ENCODE data around the gene MRAS. TPM values are rescaled to one million over a fixed set of nuclear protein-coding genes. Genes with fewer than 3 reads are reported as not detected.

MRAS gene
- total RNA-seq, 1 donor from 2014 or later: 35.0 TPM

DNA sequence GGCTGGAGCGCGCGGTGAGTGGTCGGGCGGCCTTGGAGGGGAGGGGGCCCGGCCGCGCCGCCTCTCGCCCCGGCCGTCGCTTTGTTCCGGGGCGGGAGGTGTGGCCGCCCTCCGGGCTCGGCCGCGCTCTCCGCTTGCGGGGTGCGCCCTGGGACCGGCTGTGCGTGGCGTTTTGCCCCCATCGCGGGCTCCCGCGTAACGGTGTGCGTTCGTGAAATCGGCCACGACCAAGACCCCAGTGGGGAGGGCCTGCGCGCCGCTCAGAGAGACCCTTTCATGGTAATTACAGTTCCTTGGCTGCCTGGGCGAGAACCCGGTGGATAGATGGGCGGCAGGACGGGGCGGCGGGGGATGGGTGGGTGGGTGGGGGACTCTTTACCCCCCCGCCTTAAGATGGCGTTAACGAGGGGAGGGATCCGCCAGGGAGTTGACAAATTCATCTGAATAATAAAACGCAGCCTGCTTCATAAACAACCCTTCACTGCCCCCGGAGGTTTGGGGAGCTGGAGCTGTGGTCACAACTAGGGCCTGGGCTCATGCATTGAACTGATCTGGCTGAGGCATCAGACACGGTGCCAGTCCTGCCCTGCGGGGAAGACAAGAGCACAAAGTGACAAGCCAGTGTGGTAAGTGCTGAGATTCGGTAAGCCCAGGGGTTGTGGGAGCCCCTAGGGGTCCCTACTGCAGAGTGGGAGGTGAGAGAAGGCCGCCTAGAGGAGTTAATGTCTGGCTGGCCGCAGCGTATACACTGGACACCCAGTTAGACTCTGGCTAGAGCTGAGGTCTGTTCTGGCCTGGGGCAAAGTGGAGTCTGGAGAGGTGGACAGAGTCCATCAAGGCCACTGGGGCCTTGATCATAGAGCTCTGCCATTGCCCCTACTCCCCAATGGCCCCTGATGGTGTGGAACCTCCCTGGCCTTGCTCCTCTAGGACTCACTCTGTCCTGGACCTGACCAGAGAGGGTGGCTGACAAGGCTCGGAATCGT is 668 bp downstream of the MRAS start:
- DNase-seq (ENCODE audit: low read depth): no peak
- Histone ChIP-seq H3K4me3 (ENCODE audit: low read depth, low read length) (peak overlapping the region; percentile 69), H3K27me3 (ENCODE audit: control insufficient read depth, insufficient read depth, low read length) (no peaks in the 10 kb centered on the region), H3K36me3 (ENCODE audit: control insufficient read depth, insufficient read depth, low read length) (no peaks in the 10 kb centered on the region)
- no peak for TF ChIP-seq CTCF (IDR thresholded peaks at IDR 0.05; ENCODE audit: insufficient read depth, low read length, poor library complexity, severe bottlenecking)

DNA sequence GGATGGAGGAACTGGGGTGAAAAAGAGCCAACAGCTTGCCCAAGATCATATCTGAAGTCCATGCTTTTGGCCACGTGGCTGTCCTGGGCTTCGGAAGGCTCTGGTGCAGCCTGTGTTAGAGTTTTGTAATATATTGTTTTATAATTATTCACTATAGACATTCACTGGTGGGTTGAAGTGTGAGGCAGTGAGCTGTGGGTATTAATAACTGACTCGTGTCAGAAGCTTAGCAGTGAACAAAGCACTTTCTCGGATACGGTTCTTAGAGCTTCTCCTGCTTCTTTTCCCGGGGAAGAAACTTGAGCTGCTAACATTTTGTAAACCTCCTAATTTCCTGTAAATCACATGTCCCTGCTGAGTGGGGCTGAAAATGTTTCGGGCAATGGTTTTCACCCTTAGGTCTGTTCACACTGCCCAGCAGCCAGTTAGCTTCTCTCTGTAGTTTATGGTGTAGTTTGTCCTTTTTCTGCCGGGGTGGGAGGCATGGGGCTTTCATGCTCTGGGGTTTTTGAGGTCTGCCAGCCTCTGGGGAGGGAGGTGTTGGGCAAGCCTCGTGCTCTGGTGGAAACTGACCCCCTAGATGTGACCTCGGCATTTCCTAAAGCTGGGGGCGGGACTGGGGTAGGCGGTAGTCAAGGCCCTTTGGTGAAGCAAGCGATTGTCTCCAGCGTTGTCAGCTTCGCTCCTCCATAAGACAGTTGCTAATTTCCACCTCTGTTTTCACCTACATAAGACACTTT is 1.7 kb downstream of the MRAS start:
- Histone ChIP-seq H3K36me3 (ENCODE audit: control insufficient read depth, insufficient read depth, low read length) (no peaks in the 10 kb centered on the region), H3K27me3 (ENCODE audit: control insufficient read depth, insufficient read depth, low read length) (no peaks in the 10 kb centered on the region), H3K4me3 (ENCODE audit: low read depth, low read length) (no peak overlapping the region)
- TF ChIP-seq CTCF (IDR thresholded peaks at IDR 0.05; ENCODE audit: insufficient read depth, low read length, poor library complexity, severe bottlenecking): no peak
- no peak for DNase-seq (ENCODE audit: low read depth)

DNA sequence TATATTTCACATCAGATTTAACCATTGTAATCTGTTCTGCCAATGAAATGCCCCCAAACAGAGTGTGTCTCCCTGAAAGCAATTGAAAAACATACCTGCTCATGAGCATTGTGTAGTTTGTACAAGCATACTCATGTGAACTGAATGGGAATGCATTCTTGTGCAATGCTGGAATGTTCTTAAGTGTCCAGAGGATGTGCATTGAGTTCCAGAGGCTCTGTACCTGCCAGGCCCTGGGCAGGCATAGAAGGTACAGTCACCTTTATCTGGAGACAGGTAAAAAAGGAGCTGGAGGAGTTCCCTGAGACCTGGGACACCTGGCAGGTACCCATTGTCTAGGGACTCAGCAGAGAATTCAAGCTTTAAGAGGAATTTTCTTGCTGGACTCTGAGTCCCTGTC is 2.8 kb downstream of the MRAS start:
- no peak for TF ChIP-seq CTCF (IDR thresholded peaks at IDR 0.05; ENCODE audit: insufficient read depth, low read length, poor library complexity, severe bottlenecking)
- Histone ChIP-seq H3K4me3 (ENCODE audit: low read depth, low read length) (no peak overlapping the region), H3K36me3 (ENCODE audit: control insufficient read depth, insufficient read depth, low read length) (no peaks in the 10 kb centered on the region), H3K27me3 (ENCODE audit: control insufficient read depth, insufficient read depth, low read length) (no peaks in the 10 kb centered on the region)
- no peak for DNase-seq (ENCODE audit: low read depth)

DNA sequence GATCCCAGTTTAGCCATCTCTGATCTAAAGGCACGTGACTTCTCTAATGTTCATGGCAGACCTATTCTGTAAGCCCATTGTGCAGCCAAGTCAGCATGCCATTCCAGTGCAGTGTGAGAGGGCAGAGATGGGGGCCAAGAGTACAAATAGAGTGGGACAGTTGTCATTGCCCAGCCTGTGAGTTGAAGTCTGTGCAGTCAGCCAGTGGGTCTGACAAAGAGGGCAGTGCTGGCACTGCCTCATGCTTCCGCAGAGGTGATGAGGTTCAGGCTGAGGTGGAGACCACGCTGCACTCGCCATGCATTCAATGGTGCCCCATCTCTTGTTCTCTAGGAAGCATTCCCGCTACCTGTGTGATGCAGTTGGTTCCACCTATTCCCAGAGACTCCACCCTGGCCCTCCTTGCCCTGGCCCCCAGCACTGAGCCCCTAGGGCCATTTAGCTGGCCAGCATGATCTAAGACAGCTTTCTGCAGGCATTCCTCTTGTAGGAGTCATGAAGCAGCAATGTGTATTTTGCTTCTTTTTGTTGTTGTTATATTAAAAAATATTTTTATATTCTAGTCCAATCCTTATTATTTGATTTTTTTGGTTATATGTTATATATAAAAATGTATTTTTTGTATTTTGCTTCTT is 3.7 kb downstream of the MRAS start:
- Histone ChIP-seq H3K36me3 (ENCODE audit: control insufficient read depth, insufficient read depth, low read length) (no peaks in the 10 kb centered on the region), H3K4me3 (ENCODE audit: low read depth, low read length) (no peak overlapping the region), H3K27me3 (ENCODE audit: control insufficient read depth, insufficient read depth, low read length) (no peaks in the 10 kb centered on the region)
- no peak for TF ChIP-seq CTCF (IDR thresholded peaks at IDR 0.05; ENCODE audit: insufficient read depth, low read length, poor library complexity, severe bottlenecking)
- DNase-seq (ENCODE audit: low read depth): no peak

DNA sequence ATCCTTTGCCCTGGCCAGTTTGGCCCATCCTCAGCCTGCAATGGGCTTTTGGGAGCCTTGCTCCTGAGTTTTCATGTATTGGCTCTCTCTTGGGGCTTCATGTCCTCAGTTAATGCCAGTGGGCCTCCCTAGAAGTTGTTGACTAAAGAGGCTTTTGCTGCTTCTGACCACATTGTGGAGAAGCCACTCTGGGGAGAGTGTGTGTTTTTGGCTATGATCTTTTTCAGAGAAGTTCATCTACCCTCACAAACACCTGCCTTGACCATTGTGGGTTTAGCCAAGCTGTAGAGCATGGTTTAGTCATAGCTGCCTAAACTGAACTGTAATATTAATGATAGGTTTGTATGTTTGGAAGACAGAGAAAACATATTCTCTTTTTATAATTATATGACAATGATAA is 6.0 kb downstream of the MRAS start:
- no peak for DNase-seq (ENCODE audit: low read depth)
- Histone ChIP-seq H3K4me3 (ENCODE audit: low read depth, low read length) (no peak overlapping the region), H3K27me3 (ENCODE audit: control insufficient read depth, insufficient read depth, low read length) (no peaks in the 10 kb centered on the region), H3K36me3 (ENCODE audit: control insufficient read depth, insufficient read depth, low read length) (no peaks in the 10 kb centered on the region)
- no peak for TF ChIP-seq CTCF (IDR thresholded peaks at IDR 0.05; ENCODE audit: insufficient read depth, low read length, poor library complexity, severe bottlenecking)
